Keratinocyte (primary cell): ENCODE results near the gene ZSWIM6.

ENCODE experiments used
- EZH2 ChIP-seq: IDR thresholded peaks from one replicate; pipeline ENCODE4 v1.6.1; 2012; ENCODE audit warnings: inconsistent platforms, mild to moderate bottlenecking, low read length, moderate library complexity
- TF ChIP-seq, protein P1 (sequence below), 3 experiments: IDR thresholded peaks in 1 of 3; conservative IDR thresholded peaks in 1 of 3; optimal IDR thresholded peaks in 1 of 3; 2 replicates in 2 of 3; 3 replicates in 1 of 3; pipeline versions ENCODE3 to v1.5.1; 2011; ENCODE audit warnings: low read length in 3 of 3, mild to moderate bottlenecking in 3 of 3, moderate library complexity in 2 of 3, control low read depth in 1 of 3, inconsistent platforms in 1 of 3; ENCODE audit not compliant: insufficient read depth in 2 of 3; ENCODE audit errors: extremely low read depth in 1 of 3

DNA sequence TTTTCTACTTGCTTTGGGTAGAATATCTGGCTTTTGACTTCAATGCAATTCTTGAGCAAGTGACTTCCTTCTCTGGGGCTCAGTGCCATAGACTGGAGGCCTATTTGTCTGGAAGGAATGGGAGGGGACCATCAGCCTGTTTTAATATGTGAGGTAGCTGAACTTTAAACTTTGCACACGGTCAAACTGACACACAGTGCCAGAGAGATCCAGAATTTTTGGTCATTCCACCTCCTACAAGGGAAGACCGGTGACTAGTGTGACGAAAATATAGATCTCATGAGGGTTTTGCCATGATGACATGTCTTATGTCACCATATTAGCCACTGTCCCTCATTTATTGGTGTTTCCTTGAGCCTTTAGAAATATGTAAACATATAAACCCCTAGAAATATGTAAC lies 44.6 kb upstream of the ZSWIM6 start:
- TF ChIP-seq, protein P1, sequence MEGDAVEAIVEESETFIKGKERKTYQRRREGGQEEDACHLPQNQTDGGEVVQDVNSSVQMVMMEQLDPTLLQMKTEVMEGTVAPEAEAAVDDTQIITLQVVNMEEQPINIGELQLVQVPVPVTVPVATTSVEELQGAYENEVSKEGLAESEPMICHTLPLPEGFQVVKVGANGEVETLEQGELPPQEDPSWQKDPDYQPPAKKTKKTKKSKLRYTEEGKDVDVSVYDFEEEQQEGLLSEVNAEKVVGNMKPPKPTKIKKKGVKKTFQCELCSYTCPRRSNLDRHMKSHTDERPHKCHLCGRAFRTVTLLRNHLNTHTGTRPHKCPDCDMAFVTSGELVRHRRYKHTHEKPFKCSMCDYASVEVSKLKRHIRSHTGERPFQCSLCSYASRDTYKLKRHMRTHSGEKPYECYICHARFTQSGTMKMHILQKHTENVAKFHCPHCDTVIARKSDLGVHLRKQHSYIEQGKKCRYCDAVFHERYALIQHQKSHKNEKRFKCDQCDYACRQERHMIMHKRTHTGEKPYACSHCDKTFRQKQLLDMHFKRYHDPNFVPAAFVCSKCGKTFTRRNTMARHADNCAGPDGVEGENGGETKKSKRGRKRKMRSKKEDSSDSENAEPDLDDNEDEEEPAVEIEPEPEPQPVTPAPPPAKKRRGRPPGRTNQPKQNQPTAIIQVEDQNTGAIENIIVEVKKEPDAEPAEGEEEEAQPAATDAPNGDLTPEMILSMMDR (optimal IDR thresholded peaks at IDR 0.05 in 1 of 3, IDR thresholded peaks at IDR 0.05 in 1 of 3, conservative IDR thresholded peaks at IDR 0.05 in 1 of 3; ENCODE audit: extremely low read depth in 1 of 3, insufficient read depth in 2 of 3, low read length in 3 of 3): no peak
- TF ChIP-seq EZH2: no peak
